Smooth muscle cell of the umbilical artery (primary cell): ENCODE measurements around the gene DHX35. TPM values are rescaled to one million over a fixed set of nuclear protein-coding genes. Genes with fewer than 3 reads are reported as not detected.

ENCODE experiments used
- total RNA-seq: library from RNA; depleted of rRNA; stranded (reverse); fragments of >200 nt; gene quantifications from 2 replicates; pipeline ENCODE4 v1.2.3, GENCODE V29; 2014

Gene DHX35
- 11.9 and 15.1 TPM in 2 replicates for total RNA-seq

DNA sequence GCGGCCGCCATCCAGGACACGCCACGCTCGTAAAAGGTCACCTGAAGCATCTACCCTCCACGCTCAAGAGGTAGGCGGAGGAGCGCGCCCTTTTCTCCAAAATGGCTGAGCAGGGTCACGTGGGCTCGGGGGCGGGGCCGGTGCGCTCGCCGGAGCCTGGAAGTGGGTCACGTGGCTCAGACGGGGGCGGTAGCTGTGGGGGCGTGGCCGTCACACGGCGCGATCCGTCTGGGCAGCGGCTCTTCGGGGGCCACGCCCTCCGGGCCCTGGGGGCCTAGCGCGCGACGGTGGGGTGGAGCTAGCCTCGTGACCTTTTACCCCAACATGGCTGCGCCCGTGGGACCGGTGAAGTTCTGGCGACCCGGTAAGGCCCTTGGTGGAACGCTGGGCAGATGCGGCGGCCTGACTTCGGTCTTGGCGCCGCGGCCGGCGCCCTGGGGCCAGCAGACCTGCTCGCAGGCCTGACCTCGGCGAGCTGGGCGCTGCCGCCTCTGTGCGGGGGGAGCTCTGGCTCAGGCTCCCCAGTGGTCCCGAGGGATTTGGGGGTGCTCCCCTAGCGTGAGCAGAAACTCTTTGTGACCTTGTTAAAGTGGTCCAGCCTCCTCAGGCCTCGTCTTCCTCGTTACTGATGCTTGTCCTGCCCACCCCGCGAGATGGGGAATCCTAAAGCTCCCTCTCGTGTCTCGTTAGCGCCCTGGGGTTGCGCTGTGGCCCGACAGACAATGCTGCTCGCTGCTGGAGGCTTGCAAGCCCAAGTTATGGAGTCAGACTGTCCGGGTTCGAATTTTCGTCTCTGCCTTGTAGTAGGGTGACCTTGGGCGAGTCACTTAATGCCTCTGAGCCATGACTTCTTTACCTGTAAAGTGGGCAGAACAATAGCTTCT, at the start of gene DHX35:
Gene DHX35, plus strand, starts transcription at position 301 of the 884 bp plus-strand sequence. Its CDS starts 24 bp downstream, at position 325.

GRCh38 chr20:38926142-38926933, 35.8 kb upstream of the DHX35 start, which contains the start of gene FAM83D:
Gene FAM83D, plus strand, starts transcription at chr20:38926417. Its CDS starts 26 bp downstream, at chr20:38926443.

Other genes with a start within 250 kb of the DHX35 start
- gene SLC32A1, start 237.9 kb upstream of the DHX35 start, total RNA-seq, result not detected in 2 replicates
- 5.0 and 7.0 TPM in 2 replicates for gene ACTR5, start 213.9 kb upstream of the DHX35 start, total RNA-seq
- gene PPP1R16B, start 156.6 kb upstream of the DHX35 start, total RNA-seq, result 0.05 and 0.30 TPM in 2 replicates
- 2.1 and 11.9 TPM in 2 replicates for gene FAM83D, start 35.9 kb upstream of the DHX35 start, total RNA-seq